Suprapubic skin (tissue), 4 donors: ENCODE measurements around the gene GRIK4. TPM values are rescaled to one million over a fixed set of nuclear protein-coding genes. Genes with fewer than 3 reads are reported as not detected.

Source experiments
- DNase-seq, 2 donors: peaks; one replicate each; pipeline ENCODE4 v3.0.0-alpha.2; 2019; ENCODE audit warnings: low spot score in 2 of 2
- H3K27ac ChIP-seq: fragments of 200-600 bp; sonication (generic); one replicate; pipeline ENCODE4 v1.5.1; 2019
- H3K27me3 ChIP-seq: fragments of 200-600 bp; sonication (generic); one replicate; pipeline ENCODE4 v1.5.1; 2019
- H3K36me3 ChIP-seq: fragments of 200-600 bp; sonication (generic); one replicate; pipeline ENCODE4 v1.5.1; 2019
- H3K4me1 ChIP-seq: fragments of 200-600 bp; sonication (generic); one replicate; pipeline ENCODE4 v1.5.1; 2019
- H3K4me3 ChIP-seq: fragments of 200-600 bp; sonication (generic); one replicate; pipeline ENCODE4 v1.5.1; 2019; ENCODE audit warnings: mild to moderate bottlenecking
- H3K9me3 ChIP-seq: fragments of 200-600 bp; sonication (generic); one replicate; pipeline ENCODE4 v1.5.1; 2019
- CTCF ChIP-seq, 2 donors: fragments of 200-600 bp in 1 of 2; fragments of 450-650 bp in 1 of 2; sonication (generic) in 1 of 2; IDR thresholded peaks; one replicate each; pipeline ENCODE4 v1.5.1; 2016 to 2019; ENCODE audit warnings: antibody characterized with exemption in 2 of 2, mild to moderate bottlenecking in 1 of 2, moderate library complexity in 1 of 2
- EP300 ChIP-seq: sonication (generic); formaldehyde crosslinking; IDR thresholded peaks from one replicate; pipeline ENCODE4 v1.6.1; 2017; ENCODE audit warnings: antibody characterized with exemption
- POLR2A ChIP-seq, 2 donors: fragments of 450-650 bp; IDR thresholded peaks; one replicate each; pipeline ENCODE4 v1.6.1; 2017; ENCODE audit warnings: antibody characterized with exemption in 2 of 2, mild to moderate bottlenecking in 2 of 2, moderate library complexity in 2 of 2
- POLR2AphosphoS5 ChIP-seq, 3 donors: sonication (generic); formaldehyde crosslinking; IDR thresholded peaks; one replicate each; pipeline ENCODE4 v1.6.1; 2017; ENCODE audit warnings: antibody characterized with exemption in 3 of 3
- WGBS: methylation state at CpG from one replicate; pipeline ENCODE4 v1.1.5; 2018; 5-methylcytosine and 5-hydroxymethylcytosine counted together
- total RNA-seq, 4 donors: library from RNA; depleted of rRNA; stranded (reverse); fragments of >200 nt; gene quantifications; one replicate each; pipeline ENCODE4 v1.1.0, GENCODE V29; 2016

GRIK4 gene
- total RNA-seq, 4 donors from 2014 or later = 0.24 TPM; not detected in 3

GRCh38 chr11:120723751-120724150 is 212.2 kb downstream of the GRIK4 start:
- no peaks in the 10 kb centered on the region for H3K4me1 ChIP-seq
- no peak for TF ChIP-seq EP300
- DNase-seq = no peak
- H3K4me3 ChIP-seq = no peak overlapping the region
- no peak overlapping the region for H3K27ac ChIP-seq
- H3K36me3 ChIP-seq = no peaks in the 10 kb centered on the region
- peaks cover 15% of the 10 kb centered on the region for H3K9me3 ChIP-seq
- peaks cover 4% of the 10 kb centered on the region for H3K27me3 ChIP-seq
- 71% methylated on average over 4 of the region's 4 CpGs for WGBS

- no peak for DNase-seq
- Histone ChIP-seq H3K36me3 (no peaks in the 10 kb centered on the region), H3K4me3 (no peak overlapping the region), H3K9me3 (peaks cover 15% of the 10 kb centered on the region), H3K4me1 (no peaks in the 10 kb centered on the region), H3K27me3 (peaks cover 5% of the 10 kb centered on the region), H3K27ac (no peak overlapping the region)
- TF ChIP-seq CTCF (IDR thresholded peaks at IDR 0.05) (no peak), POLR2A (IDR thresholded peaks at IDR 0.05) (no peak), EP300 (no peak), POLR2AphosphoS5 (IDR thresholded peaks at IDR 0.05) (no peak)
Observed at GRCh38 chr11:120727752-120728151, 216.2 kb downstream of the GRIK4 start.

- Histone ChIP-seq H3K4me1 (peaks cover 6% of the 10 kb centered on the region), H3K4me3 (no peak overlapping the region), H3K27me3 (peaks cover 3% of the 10 kb centered on the region), H3K36me3 (no peaks in the 10 kb centered on the region), H3K27ac (no peak overlapping the region), H3K9me3 (no peaks in the 10 kb centered on the region)
- DNase-seq = no peak
- 64% methylated on average over 4 of the region's 4 CpGs for WGBS
- no peak for TF ChIP-seq CTCF (IDR thresholded peaks at IDR 0.05)
- TF ChIP-seq POLR2A (IDR thresholded peaks at IDR 0.05) = no peak
- no peak for TF ChIP-seq POLR2AphosphoS5 (IDR thresholded peaks at IDR 0.05)
- no peak for TF ChIP-seq EP300
Observed at GRCh38 chr11:120735035-120735434, 223.5 kb downstream of the GRIK4 start.

GRCh38 chr11:120738516-120739046 is 227.0 kb downstream of the GRIK4 start:
- H3K4me1 ChIP-seq = peaks cover 6% of the 10 kb centered on the region
- H3K27me3 ChIP-seq = no peaks in the 10 kb centered on the region
- DNase-seq = no peak
- no peaks in the 10 kb centered on the region for H3K36me3 ChIP-seq
- no peak overlapping the region for H3K27ac ChIP-seq
- WGBS = 54% methylated on average over 10 of the region's 10 CpGs
- no peaks in the 10 kb centered on the region for H3K9me3 ChIP-seq
- H3K4me3 ChIP-seq = no peak overlapping the region
- TF ChIP-seq POLR2A (IDR thresholded peaks at IDR 0.05) (no peak), CTCF (IDR thresholded peaks at IDR 0.05) (no peak), POLR2AphosphoS5 (IDR thresholded peaks at IDR 0.05) (no peak), EP300 (no peak)

- Histone ChIP-seq H3K36me3 (no peaks in the 10 kb centered on the region), H3K27me3 (no peaks in the 10 kb centered on the region), H3K9me3 (no peaks in the 10 kb centered on the region), H3K4me1 (peaks cover 6% of the 10 kb centered on the region), H3K4me3 (no peak overlapping the region), H3K27ac (no peak overlapping the region)
- TF ChIP-seq POLR2A (IDR thresholded peaks at IDR 0.05) = no peak
- no peak for TF ChIP-seq EP300
- no peak for TF ChIP-seq CTCF (IDR thresholded peaks at IDR 0.05)
- no peak for TF ChIP-seq POLR2AphosphoS5 (IDR thresholded peaks at IDR 0.05)
- DNase-seq = no peak
- 47% methylated on average over 3 of the region's 3 CpGs for WGBS
Observed at GRCh38 chr11:120739780-120740179, 228.2 kb downstream of the GRIK4 start.

GRCh38 chr11:120740380-120740779 is 228.8 kb downstream of the GRIK4 start:
- DNase-seq = no peak
- WGBS = 89% methylated on average over 1 of the region's 3 CpGs

More at GRCh38 chr11:120740380-120740779, 228.8 kb downstream of the GRIK4 start:
- Histone ChIP-seq H3K27me3 (no peaks in the 10 kb centered on the region), H3K9me3 (no peaks in the 10 kb centered on the region), H3K36me3 (no peaks in the 10 kb centered on the region), H3K27ac (no peak overlapping the region), H3K4me1 (peaks cover 6% of the 10 kb centered on the region), H3K4me3 (no peak overlapping the region)
- TF ChIP-seq EP300 (no peak), CTCF (IDR thresholded peaks at IDR 0.05) (no peak), POLR2AphosphoS5 (IDR thresholded peaks at IDR 0.05) (no peak)
